ENCODE measurements around the gene RIMS4.

Gene RIMS4

DNA sequence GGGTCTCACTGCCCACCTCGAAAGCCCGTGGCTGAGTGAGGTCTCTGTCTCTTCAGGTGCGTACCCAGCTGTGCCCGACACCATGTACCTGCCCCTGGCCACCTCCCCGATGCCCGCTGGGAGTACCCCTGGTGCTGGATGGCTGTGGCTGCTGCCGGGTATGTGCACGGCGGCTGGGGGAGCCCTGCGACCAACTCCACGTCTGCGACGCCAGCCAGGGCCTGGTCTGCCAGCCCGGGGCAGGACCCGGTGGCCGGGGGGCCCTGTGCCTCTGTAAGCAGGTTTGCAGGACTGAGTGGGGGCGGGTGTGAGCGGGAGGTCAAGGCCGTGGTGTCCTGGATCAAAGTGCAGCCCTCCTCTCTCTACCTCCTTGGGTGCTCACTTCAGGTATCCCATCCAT, 90.5 kb downstream of the RIMS4 start:
- no peak for DNase-seq (ENCODE audit: low read depth)

DNA sequence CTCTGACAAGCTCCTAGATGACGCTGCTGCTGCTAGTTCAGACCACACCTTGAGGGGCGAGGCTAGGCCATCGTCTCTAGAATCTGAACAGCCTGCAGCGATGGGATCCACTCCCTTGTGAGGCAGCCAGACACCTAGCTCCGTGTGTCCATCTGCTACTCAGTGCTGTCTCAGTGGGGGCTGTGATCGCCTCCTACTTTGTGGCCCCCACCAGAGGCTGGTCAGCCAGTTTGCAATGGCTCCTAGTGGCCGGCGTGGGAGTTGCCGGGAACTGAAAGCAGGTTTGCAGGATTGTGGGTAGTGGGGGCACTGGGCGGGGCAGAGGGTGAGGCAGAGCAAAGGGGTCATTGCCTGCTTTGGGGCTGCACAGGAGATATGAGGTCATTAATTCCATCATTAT, 92.4 kb downstream of the RIMS4 start:
- no peak for DNase-seq (ENCODE audit: low read depth)

DNA sequence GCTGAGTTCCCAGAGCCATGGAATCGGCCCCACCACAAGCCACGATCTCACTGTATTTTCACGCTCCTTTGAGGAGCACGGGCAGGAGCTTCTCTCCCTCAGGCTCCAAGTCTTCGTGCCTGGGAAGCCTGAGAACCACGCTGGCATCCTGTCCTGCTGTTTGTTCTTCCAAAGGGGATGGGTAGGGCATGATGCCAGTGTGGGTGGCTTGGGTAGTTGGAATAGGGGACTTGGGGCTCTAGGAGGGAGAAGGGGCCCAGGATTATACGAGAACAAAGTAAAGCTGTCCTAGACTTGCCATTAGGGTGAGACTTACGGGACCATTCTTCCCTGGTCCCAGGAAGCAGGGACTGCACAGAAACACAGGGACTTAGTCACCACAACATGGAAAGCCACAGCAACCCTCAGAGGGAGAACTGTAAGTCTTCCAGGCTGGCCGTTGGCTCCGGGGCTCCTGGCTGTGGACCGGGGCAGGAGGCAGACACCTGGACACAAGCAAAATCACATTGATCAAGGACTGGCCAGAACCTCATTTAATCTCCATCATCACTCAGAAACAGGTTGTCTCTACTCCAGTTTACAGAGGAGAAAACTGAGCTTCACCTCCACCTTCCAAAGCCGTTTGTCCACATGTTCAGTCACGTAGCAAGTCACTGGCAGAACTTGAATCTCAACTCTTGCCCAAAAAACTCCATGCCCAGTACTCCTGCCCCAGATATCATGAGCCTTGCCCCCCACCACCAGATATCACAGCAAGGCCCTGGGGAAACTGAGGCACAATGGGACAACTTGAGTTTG, 93.8 kb downstream of the RIMS4 start:
- DNase-seq (ENCODE audit: low read depth), result no peak

DNA sequence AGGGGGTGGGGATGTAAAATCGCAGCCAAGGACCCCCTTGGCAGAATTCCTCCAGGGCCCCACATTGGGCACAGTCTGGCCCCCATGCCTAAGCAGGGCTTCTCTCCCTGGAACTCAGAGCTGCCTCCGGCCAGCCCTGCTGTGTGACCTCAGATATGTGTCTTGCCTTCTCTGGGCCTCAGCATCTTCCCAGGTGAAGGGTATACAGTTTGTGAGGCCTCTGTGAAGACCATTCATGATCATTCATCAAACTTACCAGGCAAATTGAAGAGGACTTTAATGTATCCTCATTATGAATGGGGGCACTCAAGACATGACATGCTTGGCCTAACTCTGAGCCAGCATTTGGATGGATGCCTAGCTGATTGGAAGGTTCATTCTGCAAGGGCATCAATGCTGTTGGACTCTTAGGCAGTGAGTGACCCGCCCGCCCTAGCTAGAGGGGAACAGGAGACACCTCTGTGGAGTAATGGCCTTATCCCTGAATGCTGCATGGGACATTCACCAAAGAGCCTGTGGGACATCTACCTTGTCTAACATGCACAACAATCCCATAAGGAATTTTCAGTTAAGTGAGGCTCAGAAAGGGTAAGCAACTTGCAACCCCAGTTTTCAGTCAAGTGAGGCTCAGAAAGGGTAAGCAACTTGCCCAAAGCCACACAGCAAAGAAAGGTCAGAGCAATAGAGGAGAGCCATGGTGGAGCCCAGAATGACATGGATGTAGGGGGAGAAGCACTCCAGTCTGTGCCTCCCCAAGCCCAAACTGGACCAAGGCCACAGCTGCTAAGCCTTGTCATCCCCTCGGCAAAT, 94.6 kb downstream of the RIMS4 start:
- DNase-seq (ENCODE audit: low read depth), result no peak

DNA sequence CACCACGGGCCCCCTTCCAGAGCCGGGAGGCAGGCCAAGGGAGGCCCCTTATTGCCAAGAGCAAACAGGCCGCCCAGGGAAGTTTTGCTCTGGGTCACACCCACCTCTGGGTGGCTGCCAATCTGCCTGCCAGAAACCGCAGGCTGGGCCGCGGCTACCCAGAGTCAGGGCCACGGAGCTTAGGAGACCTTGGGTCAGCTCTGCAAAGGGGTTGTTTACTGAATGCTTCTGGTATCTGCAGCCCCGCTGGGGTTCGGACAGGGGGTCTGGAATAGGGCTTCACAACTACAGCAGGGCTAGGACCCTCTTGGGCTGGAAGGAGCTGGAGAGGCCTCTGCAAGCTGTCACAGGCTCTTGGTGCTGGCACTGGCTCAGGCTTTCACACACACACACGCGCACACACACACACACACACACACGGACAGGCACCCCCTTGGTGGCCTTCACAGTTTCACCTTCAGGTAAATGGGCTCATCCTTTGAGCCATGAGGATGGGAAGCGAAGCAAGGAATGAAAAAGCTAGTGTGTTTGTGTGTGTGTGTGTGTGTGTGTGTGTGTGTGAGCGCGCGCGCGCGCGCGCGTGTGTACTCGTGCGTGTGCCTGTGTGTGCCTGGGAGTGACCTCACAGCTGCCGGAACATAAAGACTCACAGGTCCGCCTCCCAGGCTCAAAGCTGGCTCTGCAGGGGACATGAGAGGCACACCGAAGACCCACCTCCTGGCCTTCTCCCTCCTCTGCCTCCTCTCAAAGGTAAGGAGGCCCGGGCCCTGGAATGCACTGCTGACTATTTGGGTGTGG, 95.4 kb downstream of the RIMS4 start, which contains the start of gene CCN5:
TSS of gene CCN5 (plus strand) at position 669 of the 798 bp plus-strand sequence. CDS start at position 691, 22 bp downstream.
- DNase-seq (ENCODE audit: low read depth), result peak; percentile 78

DNA sequence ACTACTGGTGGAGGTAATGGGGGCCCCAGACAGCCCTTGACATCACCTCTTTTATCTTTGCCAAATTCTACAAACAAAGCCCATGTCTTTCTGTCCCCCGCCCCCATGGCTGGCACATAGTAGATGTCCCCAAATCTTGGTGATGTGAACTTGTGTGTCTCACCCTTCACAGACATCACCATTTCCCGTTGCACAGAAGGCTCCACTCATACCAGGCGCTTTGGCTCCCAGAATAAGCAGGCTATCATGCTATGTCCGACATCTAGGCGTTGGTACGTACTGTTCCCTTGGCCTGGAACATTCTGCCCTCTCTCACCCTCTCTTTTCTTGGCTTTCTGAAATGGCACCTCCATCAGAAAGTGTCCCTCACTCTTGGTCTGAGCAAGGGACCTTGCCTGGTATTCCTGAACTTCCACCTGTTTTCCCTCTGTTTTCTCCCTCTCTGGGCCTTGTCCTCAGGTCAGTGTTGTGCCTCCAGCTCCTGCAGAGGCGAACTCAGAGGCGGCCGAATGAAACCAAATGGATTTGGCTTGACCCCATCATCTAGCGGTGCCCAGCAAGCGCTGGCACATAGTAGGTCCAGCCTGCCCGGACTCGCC, 96.1 kb downstream of the RIMS4 start:
- DNase-seq (ENCODE audit: low read depth), result no peak

DNA sequence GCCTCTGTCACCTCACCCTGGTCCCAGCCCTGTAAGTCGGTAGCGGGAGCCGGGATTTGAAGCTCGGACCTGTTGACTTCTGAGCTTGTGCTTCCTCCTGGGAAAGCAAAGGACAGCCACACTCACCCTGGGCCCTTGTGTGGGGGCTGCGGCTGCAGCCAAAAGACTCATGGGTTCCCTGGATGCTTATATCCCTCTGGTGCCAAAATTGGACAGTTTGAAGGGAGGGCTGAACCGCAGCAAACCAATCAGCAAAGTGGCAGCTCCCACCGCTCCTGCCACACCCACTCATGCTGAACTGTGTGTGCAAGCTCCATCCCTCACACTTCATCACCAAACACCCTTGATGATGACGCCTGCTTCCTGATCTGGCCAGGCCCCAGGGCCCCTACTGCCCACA, 99.1 kb downstream of the RIMS4 start:
- DNase-seq (ENCODE audit: low read depth), result no peak

DNA sequence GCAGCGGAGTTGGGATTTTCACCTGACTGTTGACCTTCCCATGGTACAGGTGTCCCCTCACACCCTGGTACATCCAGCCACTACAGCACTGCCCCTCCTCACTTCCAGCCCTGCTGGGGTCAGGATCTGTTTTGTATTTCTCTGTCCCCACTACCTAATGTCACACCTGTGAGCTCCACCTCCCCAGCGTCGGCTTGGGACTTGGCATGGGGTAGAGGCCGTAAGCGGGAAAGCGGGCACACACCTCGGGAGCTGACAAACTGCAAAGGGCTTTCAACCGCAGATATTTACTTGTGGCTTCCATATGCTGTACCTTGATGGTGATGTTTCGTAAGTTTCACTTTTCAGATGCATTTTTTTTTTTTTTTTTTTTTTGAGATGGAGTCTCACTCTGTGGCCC, 100.5 kb downstream of the RIMS4 start:
- no peak for DNase-seq (ENCODE audit: low read depth)

DNA sequence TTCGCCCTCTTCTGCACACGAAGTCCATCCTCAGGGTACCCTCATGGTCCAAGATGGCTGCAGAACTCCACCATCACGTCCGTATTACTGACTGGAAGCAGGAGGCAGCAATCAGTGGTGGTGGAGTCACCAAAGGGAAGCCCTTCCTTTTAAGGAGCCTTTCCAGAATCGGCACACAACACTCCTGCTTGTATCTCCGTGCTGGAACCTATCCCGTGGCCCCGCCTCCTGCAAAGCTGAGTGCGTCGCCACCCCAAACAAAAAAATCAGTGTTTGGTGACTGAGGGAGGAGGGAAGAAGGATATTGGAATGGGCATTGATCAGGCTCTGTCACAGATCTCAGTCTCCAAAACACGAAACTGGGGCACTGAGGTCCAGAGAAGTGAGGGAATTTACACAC, 101.0 kb downstream of the RIMS4 start:
- DNase-seq (ENCODE audit: low read depth), result no peak

DNA sequence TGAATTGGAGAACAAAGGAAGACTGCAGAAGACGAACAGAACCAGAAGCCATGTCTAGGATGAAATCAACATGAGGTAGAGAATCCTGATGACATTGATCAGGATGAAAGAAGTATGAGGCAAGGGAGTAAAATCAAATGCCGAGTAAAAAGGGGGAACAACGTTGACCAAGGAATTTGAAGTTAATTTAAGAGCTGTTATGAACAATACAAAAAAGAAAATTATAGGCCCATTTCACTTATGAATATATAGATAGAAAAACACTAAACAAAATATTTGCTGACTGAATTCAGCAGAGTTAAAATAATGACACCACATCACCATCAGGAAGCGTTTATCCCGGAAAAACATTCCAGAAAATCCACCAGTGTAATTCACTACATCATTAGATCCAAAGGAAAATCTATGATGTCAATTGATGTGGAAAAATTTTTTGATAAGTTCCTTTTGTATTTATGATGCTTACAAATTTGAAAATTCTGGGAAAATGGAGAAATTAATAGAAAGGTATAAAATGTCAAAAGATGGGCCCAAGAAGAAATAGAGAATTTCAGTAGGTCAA, 103.2 kb downstream of the RIMS4 start:
- DNase-seq (ENCODE audit: low read depth), result no peak

DNA sequence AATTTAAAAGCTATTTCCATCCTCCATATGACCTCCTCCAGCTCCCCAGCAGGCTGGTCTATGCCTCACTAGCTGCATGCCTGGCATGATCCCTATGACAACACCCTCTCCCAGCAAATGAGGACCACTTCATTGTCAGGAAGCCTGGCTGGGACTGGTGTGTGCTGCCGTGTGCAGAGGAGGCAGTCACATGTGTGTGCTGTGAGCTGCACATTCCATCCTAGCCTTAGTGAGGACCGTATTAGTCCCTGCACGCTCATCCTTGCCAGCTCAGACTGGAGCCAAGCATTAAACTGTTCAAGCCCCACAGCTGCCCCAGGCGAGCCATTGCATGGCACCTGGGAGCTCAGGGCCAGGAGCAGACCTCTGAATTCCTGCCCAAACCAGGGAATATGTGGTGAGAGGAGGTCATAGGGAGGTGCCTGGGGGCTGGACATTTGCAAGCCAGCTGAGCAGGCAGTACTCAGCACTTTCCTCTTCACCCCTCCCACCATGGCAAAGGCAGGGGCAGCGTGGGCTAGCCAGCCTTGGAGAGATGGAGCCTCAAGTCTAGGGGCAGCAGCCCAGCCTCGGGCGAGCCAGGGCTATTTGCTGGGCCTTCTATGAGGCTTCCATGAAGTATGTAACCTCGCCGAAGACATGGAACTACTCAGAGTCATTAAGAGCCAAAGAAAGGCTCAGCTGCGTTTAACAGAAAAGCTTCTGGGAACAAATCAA, 103.9 kb downstream of the RIMS4 start:
- DNase-seq (ENCODE audit: low read depth), result no peak

DNA sequence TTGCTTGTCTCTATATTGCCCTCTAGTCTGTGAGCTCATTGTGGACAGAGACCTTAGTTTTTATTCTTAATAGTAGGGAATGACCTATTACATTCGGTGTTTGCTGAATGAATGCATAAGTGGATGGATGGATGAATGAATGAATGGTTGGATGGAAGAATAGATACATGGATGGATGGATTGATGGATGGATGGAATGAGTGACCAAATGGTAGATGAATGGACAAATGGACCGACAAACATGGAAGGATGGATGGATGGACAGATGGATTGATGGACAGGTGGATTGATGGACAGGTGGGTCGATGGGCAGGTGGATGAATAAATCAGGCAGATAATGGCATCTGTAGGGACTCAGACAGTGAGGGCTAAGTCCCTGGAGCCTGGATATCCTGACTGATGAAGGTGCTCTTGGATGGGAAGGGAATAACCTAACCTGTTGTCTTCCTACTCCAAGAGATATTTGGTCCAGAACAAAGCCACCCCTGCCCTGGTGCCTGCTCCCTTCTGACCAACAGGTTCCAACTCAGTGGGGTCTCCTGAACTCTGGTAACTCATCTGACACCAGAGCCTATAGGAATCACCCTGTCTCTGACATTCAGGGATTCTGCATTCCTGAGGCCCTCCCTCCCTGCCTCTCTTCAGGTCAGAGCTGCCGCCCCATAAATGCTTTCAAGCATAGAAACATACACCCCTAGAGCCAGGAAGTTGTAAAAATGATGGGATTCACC, 104.8 kb downstream of the RIMS4 start:
- DNase-seq (ENCODE audit: low read depth), result no peak

DNA sequence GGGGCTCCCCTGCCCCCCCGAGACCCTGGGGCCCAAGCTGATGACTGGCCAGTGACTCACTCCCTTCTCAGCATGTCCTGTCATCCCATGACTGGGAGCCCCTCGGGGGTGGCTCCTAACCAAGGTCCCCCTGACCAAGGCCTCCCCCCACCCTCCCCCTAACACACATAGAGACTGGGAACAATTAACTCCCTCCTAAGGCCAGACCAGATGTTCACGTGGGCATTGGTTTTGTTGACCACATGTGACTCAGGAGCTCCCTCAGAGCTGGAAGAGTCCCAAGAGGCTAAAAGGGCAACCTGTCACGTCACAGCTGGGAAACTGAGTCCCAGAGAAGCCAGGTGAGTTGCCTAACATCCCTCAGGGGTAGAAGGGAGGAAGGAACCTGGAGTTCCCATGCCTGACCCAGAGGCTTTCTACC, 105.8 kb downstream of the RIMS4 start:
- peak; percentile 54 for DNase-seq (ENCODE audit: low read depth)

DNA sequence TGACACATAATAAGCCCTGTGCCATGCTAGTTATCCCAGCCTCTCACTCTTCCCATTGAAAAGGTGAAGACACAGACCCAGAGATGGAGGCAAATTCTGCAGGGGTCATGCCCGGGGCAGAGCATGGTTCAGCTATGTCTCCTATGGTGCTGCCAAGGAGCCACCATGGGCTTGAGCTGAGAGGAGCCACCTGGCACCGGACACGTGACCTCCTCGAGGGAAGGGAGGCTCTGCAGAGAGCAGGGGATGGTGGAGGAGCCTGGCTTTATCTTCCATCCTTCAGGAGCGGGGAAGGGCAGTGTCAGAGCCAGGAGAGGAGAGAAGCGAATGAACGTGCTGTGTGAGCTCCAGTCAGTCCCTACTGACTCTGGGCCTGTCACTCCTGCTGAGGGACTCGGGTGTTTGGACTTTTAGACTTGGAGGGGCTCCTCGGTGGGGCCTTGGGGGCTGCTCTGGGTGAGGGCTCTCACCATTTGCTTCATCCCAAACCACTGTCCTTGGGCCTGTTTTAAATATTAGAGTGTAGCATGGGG, 106.3 kb downstream of the RIMS4 start:
- no peak for DNase-seq (ENCODE audit: low read depth)

DNA sequence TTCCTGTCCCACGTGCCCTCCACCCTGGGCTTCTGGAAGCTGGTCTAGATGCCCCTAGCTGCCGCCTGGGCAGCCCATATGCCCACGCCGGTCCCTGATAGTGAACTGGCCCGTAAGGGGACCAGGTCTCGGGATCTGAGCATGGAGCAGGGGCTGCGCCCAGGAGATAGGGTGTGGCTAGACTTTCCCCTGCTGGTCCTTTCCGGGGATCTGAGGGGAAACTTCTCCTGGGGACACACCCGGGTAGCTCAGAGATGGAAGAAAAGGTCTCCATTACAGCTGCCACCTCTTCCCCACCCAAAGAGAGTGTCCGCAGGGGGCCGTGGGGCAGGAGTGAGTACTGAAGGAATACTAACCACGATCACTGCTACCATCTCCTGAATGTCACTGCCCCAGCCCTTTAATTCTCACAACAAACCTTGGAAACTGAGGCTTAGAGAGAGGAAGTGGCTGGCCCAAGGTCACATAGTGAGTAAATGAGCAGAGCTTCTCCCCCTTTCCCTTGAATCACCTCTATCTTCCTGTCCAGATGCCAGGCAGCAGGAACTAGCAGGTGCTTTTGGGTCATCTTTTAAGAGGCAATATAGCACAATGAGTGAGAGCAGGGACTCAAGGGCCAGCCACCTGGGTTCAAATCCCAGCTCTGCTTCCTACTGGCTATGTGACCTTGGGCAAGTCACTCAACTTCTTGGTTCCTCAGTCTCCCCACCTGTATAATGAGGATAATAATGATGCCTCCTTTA, 107.0 kb downstream of the RIMS4 start:
- no peak for DNase-seq (ENCODE audit: low read depth)

DNA sequence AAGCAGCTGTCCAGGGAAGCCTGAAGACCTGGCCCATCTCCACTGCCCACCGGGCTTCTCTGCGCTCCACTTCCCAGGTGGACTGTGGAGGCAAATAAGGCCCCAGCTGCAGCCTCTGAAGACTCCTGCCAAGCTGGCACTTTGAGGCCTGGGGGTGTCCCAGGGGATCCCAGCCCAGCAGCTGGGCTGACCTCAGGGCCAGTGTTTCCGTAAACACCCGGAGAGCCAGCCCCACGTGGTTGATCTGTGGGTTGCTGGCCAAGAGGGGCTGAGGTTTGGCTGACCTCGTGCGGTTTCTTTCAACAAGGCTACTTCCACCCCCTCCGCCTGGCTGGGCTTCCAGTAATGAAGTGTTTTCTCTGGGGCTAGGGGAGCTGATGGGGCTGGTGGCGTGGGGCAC, 107.6 kb downstream of the RIMS4 start:
- peak; percentile 95 for DNase-seq (ENCODE audit: low read depth)

DNA sequence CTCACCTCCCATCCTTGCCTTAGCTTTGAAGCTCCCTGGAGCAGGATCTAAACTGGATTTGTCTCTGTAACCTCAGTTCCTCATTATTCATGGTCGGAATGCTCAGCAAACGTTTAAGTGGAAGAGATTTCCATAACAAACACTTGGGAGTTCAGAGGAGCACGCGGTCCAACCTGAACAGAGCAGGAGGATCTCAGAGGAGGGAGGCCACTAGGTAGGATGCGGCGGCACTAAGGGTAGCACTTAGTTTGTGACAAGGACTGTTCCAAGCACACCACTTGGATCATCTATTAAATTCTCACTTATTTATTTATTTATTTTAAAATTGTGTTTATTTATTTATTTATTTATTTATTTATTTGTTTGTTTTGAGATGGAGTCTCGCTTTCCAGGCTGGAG, 108.5 kb downstream of the RIMS4 start:
- no peak for DNase-seq (ENCODE audit: low read depth)

Data from iris pigment epithelial cell (primary cell).